HG03097 (cell line): Measurements from ENCODE around the gene HEXIM1.
A peak's percentile ranks its signal among the peaks of the same experiment; 100 is the strongest.

Experiments
- ATAC-seq: cut with Tn5 transposase; IDR thresholded peaks from one replicate; pipeline ENCODE4 v1.9.1; 2021; ENCODE audit not compliant: unreplicated experiment, low FRiP score

Gene HEXIM1, protein sequence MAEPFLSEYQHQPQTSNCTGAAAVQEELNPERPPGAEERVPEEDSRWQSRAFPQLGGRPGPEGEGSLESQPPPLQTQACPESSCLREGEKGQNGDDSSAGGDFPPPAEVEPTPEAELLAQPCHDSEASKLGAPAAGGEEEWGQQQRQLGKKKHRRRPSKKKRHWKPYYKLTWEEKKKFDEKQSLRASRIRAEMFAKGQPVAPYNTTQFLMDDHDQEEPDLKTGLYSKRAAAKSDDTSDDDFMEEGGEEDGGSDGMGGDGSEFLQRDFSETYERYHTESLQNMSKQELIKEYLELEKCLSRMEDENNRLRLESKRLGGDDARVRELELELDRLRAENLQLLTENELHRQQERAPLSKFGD

GRCh38 chr17:45148183-45149036, at the start of gene HEXIM1:
HEXIM1 (plus strand) TSS chr17:45148475; CDS start chr17:45149191, 716 bp downstream.
- peak; percentile 73 for ATAC-seq

DNA sequence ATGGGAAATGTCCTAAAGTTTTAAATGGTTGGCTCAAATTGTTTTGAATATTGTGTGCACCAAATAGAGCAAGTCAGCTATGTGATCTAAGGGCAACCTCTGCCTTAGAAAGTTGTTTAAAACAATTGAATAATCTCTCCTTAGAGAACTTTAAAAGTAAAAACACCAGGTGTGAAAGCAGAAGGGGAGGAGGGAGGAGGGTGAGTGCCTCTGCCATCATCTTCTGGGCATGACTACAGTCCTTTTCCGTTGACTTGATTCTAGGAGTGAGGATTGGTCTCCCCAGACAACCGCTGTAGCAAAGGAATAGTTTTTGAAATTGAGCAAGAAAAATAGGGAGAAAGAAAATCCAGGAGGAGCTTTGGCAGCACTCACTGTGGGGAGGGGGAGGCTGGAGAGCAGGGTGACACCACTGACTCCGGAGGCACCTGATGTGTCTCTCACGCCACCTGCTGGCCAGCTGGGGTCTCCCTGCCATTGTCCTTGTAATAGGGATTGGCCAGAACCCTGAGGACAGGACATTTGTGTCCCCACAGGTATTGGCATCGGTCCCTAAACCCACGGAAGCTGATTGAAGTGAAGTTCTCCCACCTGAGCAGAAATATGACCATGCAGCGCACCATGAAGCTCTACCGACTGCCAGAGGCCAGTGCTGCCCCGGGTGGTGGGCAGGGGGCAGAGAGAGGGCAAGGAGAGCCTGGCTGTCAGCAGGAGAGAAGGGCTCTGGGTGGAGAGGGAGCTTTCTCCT, 49.2 kb upstream of the HEXIM1 start:
- no peak for ATAC-seq

- ATAC-seq = no peak
Observed at GRCh38 chr17:45101546-45101882, 46.8 kb upstream of the HEXIM1 start.

GRCh38 chr17:45101883-45102811, 46.1 kb upstream of the HEXIM1 start:
- no peak for ATAC-seq

- ATAC-seq = no peak
Observed at GRCh38 chr17:45102856-45103255, 45.4 kb upstream of the HEXIM1 start.

- no peak for ATAC-seq
Observed at GRCh38 chr17:45103269-45103795, 44.9 kb upstream of the HEXIM1 start.

DNA sequence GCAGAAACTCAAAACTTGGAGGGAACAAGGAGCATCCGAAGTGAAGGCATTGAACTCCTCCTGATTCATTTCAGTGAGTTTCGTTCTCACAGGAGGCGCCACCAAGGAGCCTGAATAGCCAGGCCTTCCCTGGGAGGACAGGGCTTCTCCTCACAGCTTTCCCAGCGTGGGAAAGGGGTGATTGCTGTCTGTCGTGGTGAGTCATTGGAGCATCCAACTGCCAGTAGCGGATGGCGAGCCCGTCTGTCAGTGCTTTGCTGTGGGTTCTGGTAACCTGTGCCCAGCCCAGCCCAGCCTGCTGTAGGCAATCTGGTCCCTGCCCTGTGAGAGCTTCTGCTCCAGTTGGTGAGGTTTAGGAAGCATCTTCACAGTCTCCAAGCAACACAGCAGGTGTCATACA, 44.2 kb upstream of the HEXIM1 start:
- ATAC-seq = no peak

GRCh38 chr17:45104497-45104896, 43.8 kb upstream of the HEXIM1 start:
- no peak for ATAC-seq

DNA sequence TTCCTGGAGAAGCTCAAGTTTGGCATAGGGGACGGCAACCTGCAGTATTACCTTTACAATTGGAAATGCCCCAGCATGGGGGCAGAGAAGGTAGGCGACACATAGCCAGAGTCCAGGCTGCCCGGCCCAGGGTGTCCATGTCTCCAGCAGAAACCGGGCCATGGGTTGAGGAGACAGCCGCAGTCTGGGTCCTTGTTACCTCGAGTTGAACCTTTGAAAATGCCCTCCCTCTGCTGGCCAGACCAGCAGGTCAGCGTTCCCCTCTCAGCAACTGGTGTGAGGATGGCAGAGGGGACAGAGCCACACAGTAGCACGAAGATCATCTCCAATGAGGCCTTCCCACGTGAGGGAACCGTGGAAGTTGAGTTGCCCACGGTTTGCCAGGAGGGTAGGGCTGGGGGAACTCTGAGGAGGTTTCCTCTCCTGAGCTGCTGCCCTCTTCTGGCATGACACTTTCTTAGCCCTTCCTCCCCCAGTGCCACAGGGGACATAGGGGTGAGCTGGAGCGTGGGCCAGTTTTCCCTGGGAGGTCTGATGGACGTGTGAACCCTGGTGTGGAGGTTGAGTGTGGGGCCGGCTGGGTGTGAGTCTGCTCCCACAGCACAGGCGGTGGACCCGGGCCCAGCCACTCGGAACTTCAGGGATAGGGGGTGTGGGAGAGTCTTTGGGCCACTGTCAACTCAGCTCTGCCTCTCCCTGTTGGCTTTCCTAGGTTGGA, 43.2 kb upstream of the HEXIM1 start:
- ATAC-seq = no peak

DNA sequence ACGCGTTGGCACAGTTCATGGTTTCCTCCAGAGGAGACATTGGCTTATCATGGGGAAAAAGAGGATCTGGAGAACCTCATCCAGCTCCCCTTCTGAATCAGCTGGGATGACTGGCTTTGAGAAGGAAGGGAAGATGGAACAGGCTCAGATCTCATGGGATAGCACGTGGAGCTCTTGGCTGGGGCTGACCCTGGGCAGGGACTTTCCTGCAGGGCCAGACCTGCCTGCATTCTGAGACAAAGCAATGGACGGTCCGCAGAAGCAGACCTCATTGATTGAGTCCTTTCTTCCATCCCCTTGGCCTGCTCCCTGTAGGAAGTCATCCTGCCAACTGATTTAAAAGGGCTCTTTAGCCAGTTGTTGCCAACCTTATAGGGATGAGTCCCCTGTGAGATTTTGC, 42.2 kb upstream of the HEXIM1 start:
- no peak for ATAC-seq

DNA sequence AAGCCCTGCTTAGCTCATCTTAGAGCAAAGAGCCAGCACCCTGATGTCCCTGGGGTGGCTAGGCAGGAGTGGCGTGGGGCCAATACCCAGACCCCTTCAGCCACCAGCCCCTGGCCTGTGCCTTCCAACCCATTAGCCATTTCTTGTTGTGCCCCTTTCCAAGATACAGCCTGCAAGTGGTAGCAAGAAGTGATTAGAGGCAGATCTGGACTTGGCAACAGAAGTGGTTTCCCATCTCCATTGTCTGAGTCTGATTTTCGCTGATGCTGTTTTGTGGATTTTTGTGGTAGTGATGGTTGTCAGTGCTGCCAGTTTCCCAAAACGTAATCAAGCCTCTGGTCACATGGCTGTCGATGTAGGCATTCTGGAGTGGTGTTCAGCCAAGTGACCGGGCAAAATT, 41.7 kb upstream of the HEXIM1 start:
- ATAC-seq = no peak

- no peak for ATAC-seq
Observed at GRCh38 chr17:45107293-45108010, 40.8 kb upstream of the HEXIM1 start.

GRCh38 chr17:45108051-45108450, 40.2 kb upstream of the HEXIM1 start:
- no peak for ATAC-seq

DNA sequence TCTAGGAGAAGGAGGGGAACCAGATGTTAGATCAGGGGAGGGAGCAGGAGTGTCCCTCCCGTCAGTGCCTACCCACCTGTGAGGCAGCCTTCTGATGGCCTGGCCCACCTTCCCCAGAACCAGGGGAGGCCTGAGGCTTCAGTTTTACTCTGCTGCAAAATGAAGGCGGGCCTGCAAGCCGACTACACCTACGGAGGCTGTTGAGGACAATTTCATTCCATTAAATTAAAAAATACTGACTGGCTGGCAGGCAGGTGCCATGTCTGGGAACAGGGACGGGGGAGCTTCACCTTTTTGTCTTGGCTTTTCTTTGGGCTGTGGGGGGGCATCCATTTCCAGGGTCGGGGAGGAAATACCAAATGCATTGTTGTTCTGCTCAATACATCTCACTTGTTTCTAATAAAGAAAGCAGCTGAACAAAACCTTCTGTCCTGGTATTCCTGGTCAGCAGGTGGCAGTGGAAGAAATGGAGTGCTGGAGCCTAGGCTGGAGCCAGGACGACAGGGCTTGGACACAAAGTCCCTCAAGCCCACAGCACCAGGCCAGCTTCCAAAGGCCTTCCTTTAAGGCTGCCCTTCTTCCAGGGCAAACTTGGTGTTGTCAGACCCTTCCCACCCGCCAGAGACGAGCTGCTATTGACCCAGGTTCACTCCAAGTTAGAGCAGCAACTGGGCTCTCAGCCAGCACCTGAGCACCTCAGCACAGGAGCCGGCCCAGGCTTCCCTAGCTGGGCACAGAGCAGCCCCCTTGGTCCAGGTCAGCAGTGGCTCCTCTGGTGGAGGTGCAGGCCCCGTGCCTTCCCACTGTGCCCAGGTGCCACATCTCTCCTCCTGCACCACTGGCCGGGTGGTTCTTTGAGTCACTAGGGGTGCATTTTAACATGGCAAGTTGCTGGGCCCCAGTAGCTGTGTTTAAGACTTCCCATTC, 39.4 kb upstream of the HEXIM1 start:
- no peak for ATAC-seq

GRCh38 chr17:45110676-45111611, 37.3 kb upstream of the HEXIM1 start:
- no peak for ATAC-seq

- ATAC-seq = no peak
Observed at GRCh38 chr17:45111850-45112249, 36.4 kb upstream of the HEXIM1 start.
